ENCODE data around the gene LTBP1. TPM values are rescaled to one million over a fixed set of nuclear protein-coding genes. Genes with fewer than 3 reads are reported as not detected.

LTBP1 gene
- total and polyA plus RNA-seq, 10 of the 15 experiments (the other 5 are each of a cell fraction or from before 2014, with no cell fraction given) = 0.01 to 0.28 (median 0.12) TPM; not detected in 2

- CTCF ChIA-PET = no interaction called here
- no peaks in the 10 kb centered on the region; a peak in 1 of 4 replicates for H3K27me3 ChIP-seq (replicated peaks in 1 of 2; ENCODE audit: control insufficient read depth in 2 of 2, insufficient read depth in 2 of 2, low read length in 1 of 2)
- no peaks in the 10 kb centered on the region for H3K79me2 ChIP-seq (ENCODE audit: control insufficient read depth, insufficient read depth, low read length)
- no peak overlapping the region for H3K4me2 ChIP-seq (ENCODE audit: control insufficient read depth, insufficient read depth)
- SMC1A ChIA-PET (ENCODE audit: uncharacterized antibody, unreplicated experiment) = no interaction called here
- whole genome bisulfite sequencing (ENCODE audit: insufficient coverage, insufficient replicate concordance, low lambda C conversion rate, missing lambda C conversion rate) = 77% methylated on average over 9 of the region's 9 CpGs
- H3K9ac ChIP-seq (ENCODE audit: control insufficient read depth, insufficient read depth, low read length) = no peak overlapping the region
- in situ Hi-C loops (cut with MboI) = no loop called here
- H3K9me3 ChIP-seq (replicated peaks; ENCODE audit: control insufficient read depth, insufficient read depth, low read length) = no peaks in the 10 kb centered on the region
- POLR2A ChIA-PET = no interaction called here
- ATAC-seq = no peak
- intact Hi-C loops (cut with micrococcal nuclease; ENCODE audit: unreplicated experiment) = no loop called here
- BruUV-seq (replicated peaks) = no TSS peak
- H3K4me3 ChIP-seq = no peak overlapping the region
- FAIRE-seq = no peak
- no peaks in the 10 kb centered on the region for H4K20me1 ChIP-seq (ENCODE audit: control insufficient read depth, insufficient read depth)
- no peak overlapping the region for H3K27ac ChIP-seq (ENCODE audit: control insufficient read depth, insufficient read depth)
- H3K4me1 ChIP-seq (ENCODE audit: control insufficient read depth, insufficient read depth, low read length) = no peaks in the 10 kb centered on the region
- H3K36me3 ChIP-seq (ENCODE audit: control insufficient read depth in 2 of 2, insufficient read depth in 2 of 2, low read length in 1 of 2) = no peaks in the 10 kb centered on the region
- RAD21 ChIA-PET (ENCODE audit: unreplicated experiment) = no interaction called here
- no peak for DNase-seq (ENCODE audit: low read depth, low spot score)
- H2AFZ ChIP-seq (ENCODE audit: control insufficient read depth, low read depth, low read length) = no peak overlapping the region
- TF ChIP-seq HDGF (IDR thresholded peaks at IDR 0.05) (no peak), MEF2A (IDR thresholded peaks at IDR 0.05; ENCODE audit: insufficient read depth, low read depth, low read length) (no peak), FOXM1 (IDR thresholded peaks at IDR 0.05; ENCODE audit: low read depth, low read length) (no peak), BHLHE40 (IDR thresholded peaks at IDR 0.05; ENCODE audit: borderline replicate concordance in 1 of 2, low read depth in 2 of 2, low read length in 1 of 2) (no peak), HDAC6 (IDR thresholded peaks at IDR 0.05; ENCODE audit: unreplicated experiment) (no peak), SMARCA5 (IDR thresholded peaks at IDR 0.05) (no peak), EGR1 (IDR thresholded peaks at IDR 0.05; ENCODE audit: borderline replicate concordance in 1 of 2, low read depth in 2 of 2, low read length in 2 of 2) (no peak), ZNF24 (IDR thresholded peaks at IDR 0.05) (no peak), ZBTB11 (CRISPR knock-in tag; IDR thresholded peaks at IDR 0.05) (no peak), FOS (IDR thresholded peaks at IDR 0.05; ENCODE audit: borderline replicate concordance, extremely low read depth, insufficient read length) (no peak), FOXK2 (IDR thresholded peaks at IDR 0.05) (no peak), IRF5 (IDR thresholded peaks at IDR 0.05; ENCODE audit: borderline replicate concordance) (no peak), SUZ12 (IDR thresholded peaks at IDR 0.05; ENCODE audit: unreplicated experiment) (no peak), MTA2 (IDR thresholded peaks at IDR 0.05; ENCODE audit: low read depth) (no peak), CEBPB (IDR thresholded peaks at IDR 0.05; ENCODE audit: borderline replicate concordance in 1 of 2, low read depth in 2 of 2, low read length in 2 of 2) (no peak), TAF1 (IDR thresholded peaks at IDR 0.05; ENCODE audit: borderline replicate concordance, low read depth, low read length) (no peak), BRCA1 (IDR thresholded peaks at IDR 0.05; ENCODE audit: low read depth, low read length) (no peak)
- TF ChIP-seq, protein P1, sequence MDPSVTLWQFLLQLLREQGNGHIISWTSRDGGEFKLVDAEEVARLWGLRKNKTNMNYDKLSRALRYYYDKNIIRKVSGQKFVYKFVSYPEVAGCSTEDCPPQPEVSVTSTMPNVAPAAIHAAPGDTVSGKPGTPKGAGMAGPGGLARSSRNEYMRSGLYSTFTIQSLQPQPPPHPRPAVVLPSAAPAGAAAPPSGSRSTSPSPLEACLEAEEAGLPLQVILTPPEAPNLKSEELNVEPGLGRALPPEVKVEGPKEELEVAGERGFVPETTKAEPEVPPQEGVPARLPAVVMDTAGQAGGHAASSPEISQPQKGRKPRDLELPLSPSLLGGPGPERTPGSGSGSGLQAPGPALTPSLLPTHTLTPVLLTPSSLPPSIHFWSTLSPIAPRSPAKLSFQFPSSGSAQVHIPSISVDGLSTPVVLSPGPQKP (IDR thresholded peaks at IDR 0.05; ENCODE audit: low read depth, low read length) = no peak
- TF ChIP-seq, protein P2, sequence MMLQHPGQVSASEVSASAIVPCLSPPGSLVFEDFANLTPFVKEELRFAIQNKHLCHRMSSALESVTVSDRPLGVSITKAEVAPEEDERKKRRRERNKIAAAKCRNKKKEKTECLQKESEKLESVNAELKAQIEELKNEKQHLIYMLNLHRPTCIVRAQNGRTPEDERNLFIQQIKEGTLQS (IDR thresholded peaks at IDR 0.05; ENCODE audit: borderline replicate concordance, extremely low read depth, low read depth, low read length) = no peak
Measured at GRCh38 chr2:33307659-33308270, 361.0 kb downstream of the LTBP1 start.

All from GM12878 (cell line).